NCI-H1092 (cell line): ENCODE data around the gene ELOVL3.
"Not testable (repeated sequence)": the region's sequence is repeated elsewhere in the genome, so short reads cannot be mapped to it uniquely, and the experiment has no call there.

Experiments
- DNase-seq: peaks from one replicate; lab custom pipeline; 2025; lab: John Stamatoyannopoulos, UW

ELOVL3 gene

GRCh38 chr10:102227050-102227449 lies 951 bp downstream of the ELOVL3 start:
- no peak for DNase-seq

GRCh38 chr10:102229810-102230263 lies 3.7 kb downstream of the ELOVL3 start:
- DNase-seq = peak; percentile 48

GRCh38 chr10:102230264-102230860 lies 4.3 kb downstream of the ELOVL3 start:
- DNase-seq = peak; percentile 15

- peak; percentile 9 for DNase-seq
These were observed 4.8 kb downstream of the ELOVL3 start for GRCh38 chr10:102230861-102231356.

GRCh38 chr10:102231357-102232318 lies 5.5 kb downstream of the ELOVL3 start:
- DNase-seq = no peak

- no peak for DNase-seq
These were observed 7.9 kb downstream of the ELOVL3 start for GRCh38 chr10:102233997-102234396.

- no peak for DNase-seq
These were observed 8.9 kb downstream of the ELOVL3 start for GRCh38 chr10:102234888-102235597.

- DNase-seq = no peak
These were observed 9.5 kb downstream of the ELOVL3 start for GRCh38 chr10:102235598-102235920.

GRCh38 chr10:102236006-102236405 lies 9.9 kb downstream of the ELOVL3 start:
- no peak for DNase-seq

- DNase-seq = no peak
These were observed 11.7 kb downstream of the ELOVL3 start for GRCh38 chr10:102237711-102238252.

GRCh38 chr10:102240467-102241031 lies 14.4 kb downstream of the ELOVL3 start:
- DNase-seq = no peak

- no peak for DNase-seq
These were observed 14.9 kb downstream of the ELOVL3 start for GRCh38 chr10:102241032-102241443.

GRCh38 chr10:102241444-102242117 lies 15.5 kb downstream of the ELOVL3 start, which contains the start of gene PITX3:
Gene PITX3 (minus strand): TSS chr10:102241512. CDS start chr10:102232080, 9,432 bp downstream.
- DNase-seq = peak; percentile 45

- no peak for DNase-seq
These were observed 16.0 kb downstream of the ELOVL3 start for GRCh38 chr10:102242118-102242485.

GRCh38 chr10:102243309-102243708 lies 17.2 kb downstream of the ELOVL3 start:
- DNase-seq = no peak

- DNase-seq = peak; percentile 98
These were observed 19.2 kb downstream of the ELOVL3 start, which contains the start of gene GBF1 for GRCh38 chr10:102245082-102245931. Gene GBF1 (plus strand): TSS chr10:102245532. CDS start chr10:102258939, 13,407 bp downstream.

- DNase-seq = no peak
These were observed 19.8 kb downstream of the ELOVL3 start for GRCh38 chr10:102245932-102246251.

- no peak for DNase-seq
These were observed 20.2 kb downstream of the ELOVL3 start for GRCh38 chr10:102246261-102246660.

- no peak for DNase-seq
These were observed 21.6 kb downstream of the ELOVL3 start for GRCh38 chr10:102247734-102248133.

GRCh38 chr10:102252508-102252907 lies 26.4 kb downstream of the ELOVL3 start:
- DNase-seq = not testable (repeated sequence)
